B cell (primary cell): Measurements from ENCODE around the gene IBTK. TPM values are rescaled to one million over a fixed set of nuclear protein-coding genes. Genes with fewer than 3 reads are reported as not detected.

Experiments
- ATAC-seq: fragments of 200-7000 bp; cut with Tn5 transposase; one replicate; pipeline ENCODE4 v1.10.0; 2021; ENCODE audit warnings: low read depth, mild to moderate bottlenecking, moderate number of reproducible peaks, moderate library complexity
- CTCF ChIA-PET: fragments of 350-600 bp; sonication (Branson Sonifier 250); formaldehyde crosslinking; loops from one replicate; lab custom pipeline; 2021; ENCODE audit warnings: antibody characterized with exemption, inconsistent platforms; lab: Charles Lee
- POLR2A ChIA-PET: fragments of 350-600 bp; sonication (Branson Sonifier 250); formaldehyde crosslinking; loops from one replicate; lab custom pipeline; 2021; ENCODE audit warnings: antibody characterized with exemption; lab: Charles Lee
- DNase-seq: peaks from one replicate; pipeline ENCODE4 v3.0.0; 2013
- H2AFZ ChIP-seq: 2 replicates; pipeline ENCODE4 v1.6.1; 2012; ENCODE audit warnings: mild to moderate bottlenecking, low read depth, low read length; ENCODE audit not compliant: insufficient read depth, poor library complexity, severe bottlenecking
- H3K27ac ChIP-seq, 2 donors: 1 replicate in 1 of 2; 2 replicates in 1 of 2; pipeline ENCODE4 v1.5.1; 2012 to 2013; ENCODE audit warnings: low read length in 2 of 2, mild to moderate bottlenecking in 2 of 2, moderate library complexity in 1 of 2
- H3K27me3 ChIP-seq, 4 experiments: fragments of 200-600 bp in 1 of 4; sonication (generic) in 1 of 4; replicated peaks in 1 of 4; 1 replicate in 2 of 4; 2 replicates in 2 of 4; pipeline versions ENCODE4 v1.6.1 to v1.7.0; 2013 to 2016; ENCODE audit warnings: low read length in 3 of 4, mild to moderate bottlenecking in 2 of 4, mixed read lengths in 1 of 4, moderate library complexity in 1 of 4; ENCODE audit not compliant: insufficient read depth in 4 of 4, control insufficient read depth in 3 of 4; ENCODE audit errors: control extremely low read depth in 1 of 4
- H3K36me3 ChIP-seq, 2 experiments: replicated peaks in 1 of 2; 1 replicate in 1 of 2; 2 replicates in 1 of 2; pipeline versions ENCODE4 v1.6.1 to v1.7.1; 2013; ENCODE audit warnings: low read length in 1 of 2; ENCODE audit not compliant: insufficient read depth in 2 of 2, control insufficient read depth in 1 of 2; ENCODE audit errors: control extremely low read depth in 1 of 2, extremely low read depth in 1 of 2
- H3K4me1 ChIP-seq, 2 donors: fragments of 200-600 bp in 1 of 2; sonication (generic) in 1 of 2; 1 replicate in 1 of 2; 2 replicates in 1 of 2; pipeline versions ENCODE4 v1.5.1 to v1.6.1; 2013 to 2017; ENCODE audit warnings: low read length in 2 of 2; ENCODE audit not compliant: control insufficient read depth in 2 of 2, insufficient read depth in 2 of 2
- H3K4me2 ChIP-seq: replicated peaks from 2 replicates; pipeline ENCODE3; 2012; ENCODE audit warnings: mild to moderate bottlenecking, low read depth, low read length; ENCODE audit not compliant: poor library complexity, severe bottlenecking
- H3K4me3 ChIP-seq, 5 experiments: fragments of 200-600 bp in 1 of 5; sonication (generic) in 1 of 5; 1 replicate in 3 of 5; 2 replicates in 2 of 5; pipeline versions ENCODE4 v1.5.1 to v1.7.0; 2011 to 2016; ENCODE audit warnings: low read length in 4 of 5, mild to moderate bottlenecking in 4 of 5, low read depth in 2 of 5, control low read depth in 1 of 5, moderate library complexity in 1 of 5; ENCODE audit not compliant: insufficient read depth in 1 of 5; ENCODE audit errors: control extremely low read depth in 1 of 5, extremely low read depth in 1 of 5
- H3K79me2 ChIP-seq: fragments of 200-600 bp; sonication (generic); one replicate; pipeline ENCODE4 v1.6.0; 2016; ENCODE audit warnings: low read length; ENCODE audit not compliant: control insufficient read depth, insufficient read depth
- H3K9ac ChIP-seq: fragments of 200-600 bp; sonication (generic); 2 replicates; pipeline ENCODE4 v1.6.1; 2017; ENCODE audit warnings: mild to moderate bottlenecking, low read length, moderate library complexity
- H3K9me3 ChIP-seq, 3 donors: one replicate each; pipeline versions ENCODE4 v1.6.1 to v1.7.1; 2013; ENCODE audit warnings: low read length in 2 of 3; ENCODE audit not compliant: control insufficient read depth in 2 of 3, insufficient read depth in 1 of 3; ENCODE audit errors: control extremely low read depth in 1 of 3
- H4K20me1 ChIP-seq: 2 replicates; pipeline ENCODE4 v1.6.0; 2012; ENCODE audit warnings: mild to moderate bottlenecking, low read length; ENCODE audit not compliant: insufficient read depth, control insufficient read depth, poor library complexity, severe bottlenecking
- H3K27ac Mint-ChIP-seq: one replicate; pipeline ENCODE4 v1.8.0; 2021; ENCODE audit warnings: mixed read lengths
- H3K27me3 Mint-ChIP-seq: one replicate; pipeline ENCODE4 v1.8.0; 2021; ENCODE audit warnings: mixed read lengths
- H3K4me1 Mint-ChIP-seq: one replicate; pipeline ENCODE4 v1.8.0; 2021; ENCODE audit warnings: mixed read lengths
- H3K4me3 Mint-ChIP-seq: one replicate; pipeline ENCODE4 v1.8.0; 2021; ENCODE audit warnings: mixed read lengths
- H3K9me3 Mint-ChIP-seq: one replicate; pipeline ENCODE4 v1.8.0; 2022; ENCODE audit warnings: mixed read lengths; ENCODE audit not compliant: insufficient read depth
- CTCF ChIP-seq: fragments of 200-600 bp; IDR thresholded peaks from one replicate; pipeline ENCODE4 v1.8.0; 2022; ENCODE audit warnings: antibody characterized with exemption, mild to moderate bottlenecking
- EZH2 ChIP-seq: IDR thresholded peaks from 2 replicates; pipeline ENCODE4 v1.6.1; 2012; ENCODE audit warnings: borderline replicate concordance, low read depth, mild to moderate bottlenecking, moderate library complexity, low read length; ENCODE audit not compliant: insufficient read depth, poor library complexity, severe bottlenecking
- WGBS: methylation state at CpG from one replicate; pipeline ENCODE4 v1.1.5; 2013; ENCODE audit warnings: missing lambda C conversion rate; ENCODE audit not compliant: insufficient coverage; 5-methylcytosine and 5-hydroxymethylcytosine counted together
- intact Hi-C: fragments of 100-400 bp; cut with micrococcal nuclease; formaldehyde crosslinking; loops from one replicate; pipeline ENCODE4 v1.10.0; 2022
- polyA plus RNA-seq: library from polyadenylated mRNA; depleted of rRNA; stranded (reverse); fragments of >200 nt; gene quantifications from 2 replicates; pipeline ENCODE4 v1.2.3, GENCODE V29; 2012
- total RNA-seq, 2 donors: library from RNA; stranded (reverse); fragments of 120-200 nt in 1 of 2; gene quantifications; 1 replicate in 1 of 2; 2 replicates in 1 of 2; pipeline versions ENCODE4 v1.2.3 to v1.2.4, GENCODE V29; 2013 to 2022

Gene IBTK
- total and polyA plus RNA-seq, 2 donors (not counting 1 experiment from before 2014, with no cell fraction given) = 4.4 to 28.3 TPM

DNA sequence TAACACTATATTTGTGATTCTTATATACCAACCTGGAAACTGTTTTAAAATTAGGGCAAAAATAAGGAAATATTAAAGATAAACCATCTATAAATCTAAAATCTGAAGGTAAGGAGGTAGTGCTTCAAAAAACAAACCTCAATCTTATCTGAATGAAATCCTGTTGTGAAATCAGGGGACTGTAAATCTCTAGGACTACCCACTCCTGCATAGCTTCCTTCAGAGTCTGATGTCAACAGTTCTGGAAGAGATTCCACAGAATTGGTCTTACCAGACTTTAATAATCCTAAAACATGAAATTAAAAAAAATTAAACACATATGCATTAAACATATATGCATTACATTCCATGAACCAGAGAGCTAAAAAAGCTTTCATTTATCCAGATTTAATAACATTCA lies 51.4 kb downstream of the IBTK start:
- TF ChIP-seq EZH2 (no peak), CTCF (no peak)
- POLR2A ChIA-PET = no interaction called here

DNA sequence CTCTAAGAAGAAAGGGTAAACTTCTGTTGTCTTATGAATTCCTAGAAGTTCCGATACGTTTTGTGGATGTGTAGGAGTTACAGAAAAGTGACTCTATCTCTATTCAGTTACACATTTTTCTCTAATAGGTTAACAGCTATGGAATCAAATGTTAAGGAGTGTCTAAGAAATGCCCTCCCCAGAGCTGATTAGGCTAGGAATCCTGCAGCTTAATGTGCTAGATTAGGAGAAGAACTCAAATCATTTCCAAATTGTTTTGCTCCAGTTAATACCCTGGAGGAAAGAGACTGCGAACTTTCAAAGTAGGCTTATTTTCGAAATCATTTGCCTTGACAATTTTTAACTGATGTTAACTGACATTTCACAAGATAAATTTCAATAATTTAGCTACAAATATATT lies 51.9 kb downstream of the IBTK start:
- Mint-ChIP-seq H3K27me3 (no peaks in the 10 kb centered on the region), H3K4me3 (no peak overlapping the region), H3K27ac (no peak overlapping the region), H3K4me1 (no peaks in the 10 kb centered on the region), H3K9me3 (no peaks in the 10 kb centered on the region)
- Histone ChIP-seq H3K9me3 (no peaks in the 10 kb centered on the region), H3K4me1 (no peaks in the 10 kb centered on the region), H2AFZ (no peak overlapping the region), H3K27ac (no peak overlapping the region), H3K4me2 (no peak overlapping the region), H3K79me2 (no peaks in the 10 kb centered on the region), H3K27me3 (no peaks in the 10 kb centered on the region), H3K9ac (no peak overlapping the region), H3K36me3 (peaks cover 14 to 42% of the 10 kb centered on the region in 2 experiments), H4K20me1 (no peaks in the 10 kb centered on the region), H3K4me3 (no peak overlapping the region)
- WGBS = no CpG with 5 or more reads among the region's 4 CpGs
- TF ChIP-seq CTCF (no peak), EZH2 (no peak)
- intact Hi-C loops = no loop called here
- DNase-seq (no peak), ATAC-seq (no peak)
- CTCF ChIA-PET = no interaction called here
- POLR2A ChIA-PET = no interaction called here

More for the DNA sequence above, 51.4 kb downstream of the IBTK start:
- no peak for DNase-seq
- ATAC-seq = no peak
- Mint-ChIP-seq H3K4me3 (no peak overlapping the region), H3K9me3 (no peaks in the 10 kb centered on the region), H3K27ac (no peak overlapping the region), H3K27me3 (no peaks in the 10 kb centered on the region), H3K4me1 (no peaks in the 10 kb centered on the region)
- H3K9me3 ChIP-seq = no peaks in the 10 kb centered on the region
- peaks cover 15 to 38% of the 10 kb centered on the region in 2 experiments for H3K36me3 ChIP-seq
- no peaks in the 10 kb centered on the region for H3K79me2 ChIP-seq
- no peak overlapping the region for H3K27ac ChIP-seq
- H3K4me1 ChIP-seq = no peaks in the 10 kb centered on the region
- H3K9ac ChIP-seq = no peak overlapping the region
- no peaks in the 10 kb centered on the region for H3K27me3 ChIP-seq
- H4K20me1 ChIP-seq = no peaks in the 10 kb centered on the region
- H3K4me2 ChIP-seq = no peak overlapping the region
- CTCF ChIA-PET = interaction anchor here (0.9 kb wide), 1 partner anchor 40 kb away, joined by 7 read pairs; no protein-coding TSS in a partner anchor
- no peak overlapping the region for H3K4me3 ChIP-seq
- intact Hi-C loops = no loop called here
- H2AFZ ChIP-seq = no peak overlapping the region
